SK-N-SH treated with all-trans-retinoic acid at 6 μM for 48 hours (cell line): ENCODE data around the gene STING1.

Experiments used
- ATAC-seq: fragments of 200-7000 bp; cut with Tn5 transposase; 3 replicates; pipeline ENCODE4 v1.9.1; 2020; ENCODE audit warnings: mild to moderate bottlenecking, moderate library complexity
- ARNTL ChIP-seq: fragments of 450-650 bp; formaldehyde crosslinking; IDR thresholded peaks from 2 replicates; pipeline ENCODE4 v1.5.0; 2020; ENCODE audit warnings: low read depth, mild to moderate bottlenecking, moderate library complexity, borderline replicate concordance
- BACH2 ChIP-seq: fragments of 250-450 bp; sonication (Bioruptor Pico); IDR thresholded peaks from 2 replicates; pipeline ENCODE4 v1.9.0; 2021; ENCODE audit warnings: mild to moderate bottlenecking, borderline replicate concordance
- CREB5 ChIP-seq: fragments of 250-450 bp; sonication (Bioruptor Pico); IDR thresholded peaks from 2 replicates; pipeline ENCODE4 v1.5.1; 2020; ENCODE audit warnings: low read depth, mild to moderate bottlenecking, moderate library complexity
- CSDC2 ChIP-seq: fragments of 250-450 bp; sonication (Bioruptor Pico); IDR thresholded peaks from 2 replicates; pipeline ENCODE4 v1.5.0; 2020; ENCODE audit warnings: mild to moderate bottlenecking, moderate library complexity
- CSRNP3 ChIP-seq: fragments of 250-450 bp; sonication (Bioruptor Pico); IDR thresholded peaks from 2 replicates; pipeline ENCODE4 v1.5.1; 2021; ENCODE audit warnings: mild to moderate bottlenecking, moderate library complexity
- ESRRG ChIP-seq: fragments of 250-450 bp; sonication (Bioruptor Pico); IDR thresholded peaks from 2 replicates; pipeline ENCODE4 v1.6.1; 2021; ENCODE audit warnings: mild to moderate bottlenecking
- GLIS3 ChIP-seq: fragments of 250-450 bp; sonication (Bioruptor Pico); IDR thresholded peaks from 2 replicates; pipeline ENCODE4 v1.5.0; 2020; ENCODE audit warnings: mild to moderate bottlenecking, moderate library complexity
- ISL1 ChIP-seq: fragments of 250-450 bp; sonication (Bioruptor Pico); IDR thresholded peaks from 2 replicates; pipeline ENCODE4 v2.1.2; 2022; ENCODE audit warnings: mild to moderate bottlenecking, moderate library complexity
- OSR1 ChIP-seq: fragments of 250-450 bp; sonication (Bioruptor Pico); IDR thresholded peaks from 2 replicates; pipeline ENCODE4 v1.8.0; 2022; ENCODE audit warnings: moderate library complexity, mild to moderate bottlenecking, inconsistent platforms
- PATZ1 ChIP-seq: fragments of 250-450 bp; sonication (Bioruptor Pico); IDR thresholded peaks from 2 replicates; pipeline ENCODE4 v1.8.0; 2020; ENCODE audit warnings: mild to moderate bottlenecking, moderate library complexity, borderline replicate concordance
- POU6F1 ChIP-seq: fragments of 250-450 bp; sonication (Bioruptor Pico); IDR thresholded peaks from 2 replicates; pipeline ENCODE4 v1.8.0; 2021; ENCODE audit warnings: low read depth, mild to moderate bottlenecking, moderate library complexity, borderline replicate concordance
- PPARA ChIP-seq: fragments of 250-450 bp; sonication (Bioruptor Pico); IDR thresholded peaks from 2 replicates; pipeline ENCODE4 v1.5.0; 2020; ENCODE audit warnings: mild to moderate bottlenecking, borderline replicate concordance
- RARB ChIP-seq: fragments of 250-450 bp; sonication (Bioruptor Pico); IDR thresholded peaks from 2 replicates; pipeline ENCODE4 v1.8.0; 2021; ENCODE audit warnings: mild to moderate bottlenecking, moderate library complexity
- SNAI2 ChIP-seq: fragments of 250-450 bp; sonication (Bioruptor Pico); IDR thresholded peaks from 2 replicates; pipeline ENCODE4 v1.5.0; 2020; ENCODE audit warnings: mild to moderate bottlenecking, moderate library complexity
- TCF4 ChIP-seq: fragments of 250-450 bp; sonication (Bioruptor Pico); IDR thresholded peaks from 2 replicates; pipeline ENCODE4 v1.8.0; 2021; ENCODE audit warnings: mild to moderate bottlenecking, moderate library complexity, borderline replicate concordance
- TOX ChIP-seq: fragments of 250-450 bp; sonication (Bioruptor Pico); IDR thresholded peaks from 2 replicates; pipeline ENCODE4 v1.8.0; 2021; ENCODE audit warnings: mild to moderate bottlenecking, moderate library complexity, borderline replicate concordance
- TSHZ2 ChIP-seq: fragments of 250-450 bp; sonication (Bioruptor Pico); IDR thresholded peaks from 2 replicates; pipeline ENCODE4 v1.5.0; 2020; ENCODE audit warnings: mild to moderate bottlenecking, moderate library complexity
- ZC3H10 ChIP-seq: fragments of 250-450 bp; sonication (Bioruptor Pico); IDR thresholded peaks from 2 replicates; pipeline ENCODE4 v1.5.1; 2021; ENCODE audit warnings: mild to moderate bottlenecking, moderate library complexity
- ZFP3 ChIP-seq: fragments of 250-450 bp; sonication (Bioruptor Pico); IDR thresholded peaks from 2 replicates; pipeline ENCODE4 v1.5.0; 2020; ENCODE audit warnings: mild to moderate bottlenecking, moderate library complexity
- ZFP30 ChIP-seq: fragments of 450-650 bp; formaldehyde crosslinking; IDR thresholded peaks from 2 replicates; pipeline ENCODE4 v1.5.0; 2022; ENCODE audit warnings: mild to moderate bottlenecking, moderate library complexity
- ZNF565 ChIP-seq: fragments of 450-650 bp; formaldehyde crosslinking; conservative IDR thresholded peaks from 2 replicates; pipeline ENCODE4 v1.5.0; 2020; ENCODE audit warnings: low read depth, mild to moderate bottlenecking, moderate library complexity
- ZNF70 ChIP-seq: fragments of 450-650 bp; formaldehyde crosslinking; IDR thresholded peaks from 2 replicates; pipeline ENCODE4 v1.5.0; 2020; ENCODE audit warnings: mild to moderate bottlenecking, moderate library complexity
- ZNF8 ChIP-seq: fragments of 450-650 bp; formaldehyde crosslinking; IDR thresholded peaks from 2 replicates; pipeline ENCODE4 v1.5.0; 2020; ENCODE audit warnings: mild to moderate bottlenecking, moderate library complexity

STING1 gene

GRCh38 chr5:139501381-139501780, 18.8 kb upstream of the STING1 start:
- no peak for ATAC-seq
- TF ChIP-seq GLIS3 (CRISPR knock-in tag) (no peak), ZNF70 (CRISPR knock-in tag) (no peak), RARB (CRISPR knock-in tag) (no peak), TCF4 (CRISPR knock-in tag) (no peak), BACH2 (CRISPR knock-in tag) (no peak), CSDC2 (CRISPR knock-in tag) (no peak), OSR1 (CRISPR knock-in tag) (no peak), ESRRG (CRISPR knock-in tag) (no peak), ZFP30 (CRISPR knock-in tag) (no peak)

- TF ChIP-seq TCF4 (CRISPR knock-in tag) (no peak), PATZ1 (CRISPR knock-in tag) (no peak), OSR1 (CRISPR knock-in tag) (no peak), PPARA (CRISPR knock-in tag) (no peak), POU6F1 (CRISPR knock-in tag) (no peak), ARNTL (no peak), SNAI2 (CRISPR knock-in tag) (no peak), ZNF8 (CRISPR knock-in tag) (no peak), CSDC2 (CRISPR knock-in tag) (no peak), CSRNP3 (CRISPR knock-in tag) (no peak), TOX (CRISPR knock-in tag) (no peak), ZFP3 (CRISPR knock-in tag) (no peak), ZFP30 (CRISPR knock-in tag) (no peak)
- TF ChIP-seq, all 23 proteins: peak for 0
- ATAC-seq: peak; percentile 40
These were observed 13.3 kb upstream of the STING1 start for GRCh38 chr5:139495638-139496435.

- TF ChIP-seq TOX (CRISPR knock-in tag): no peak
- TF ChIP-seq CSDC2 (CRISPR knock-in tag): no peak
- TF ChIP-seq PPARA (CRISPR knock-in tag): no peak
- no peak for TF ChIP-seq CSRNP3 (CRISPR knock-in tag)
- no peak for TF ChIP-seq TSHZ2 (CRISPR knock-in tag)
- TF ChIP-seq ZNF565 (CRISPR knock-in tag): no peak
- TF ChIP-seq BACH2 (CRISPR knock-in tag): no peak
- no peak for TF ChIP-seq ZNF70 (CRISPR knock-in tag)
- TF ChIP-seq PATZ1 (CRISPR knock-in tag): no peak
- TF ChIP-seq ISL1 (CRISPR knock-in tag): no peak
- no peak for TF ChIP-seq RARB (CRISPR knock-in tag)
- TF ChIP-seq CREB5 (CRISPR knock-in tag): no peak
- no peak for TF ChIP-seq OSR1 (CRISPR knock-in tag)
- no peak for TF ChIP-seq ZNF8 (CRISPR knock-in tag)
- no peak for TF ChIP-seq ZC3H10 (CRISPR knock-in tag)
- TF ChIP-seq ZFP30 (CRISPR knock-in tag): no peak
- TF ChIP-seq GLIS3 (CRISPR knock-in tag): no peak
- no peak for TF ChIP-seq ZFP3 (CRISPR knock-in tag)
- TF ChIP-seq ESRRG (CRISPR knock-in tag): no peak
- peak; percentile 30 for ATAC-seq
These were observed 12.3 kb upstream of the STING1 start for GRCh38 chr5:139494832-139495231.
